Mononuclear cell (primary cell): ENCODE results near the gene CNTLN. TPM values are rescaled to one million over a fixed set of nuclear protein-coding genes. Genes with fewer than 3 reads are reported as not detected.
"Not testable (repeated sequence)": the region's sequence is repeated elsewhere in the genome, so short reads cannot be mapped to it uniquely, and the experiment has no call there.

Experiments
- H3K27me3 ChIP-seq: 2 replicates; pipeline ENCODE4 v1.6.0; 2011; ENCODE audit warnings: low read length, control low read depth; ENCODE audit not compliant: insufficient read depth
- H3K4me1 ChIP-seq: 2 replicates; pipeline ENCODE4 v1.5.1; 2011; ENCODE audit warnings: mild to moderate bottlenecking, low read length, control low read depth; ENCODE audit not compliant: insufficient read depth
- H3K4me3 ChIP-seq: 2 replicates; pipeline ENCODE4 v1.5.1; 2011; ENCODE audit warnings: mild to moderate bottlenecking, low read length, moderate library complexity
- H3K9me3 ChIP-seq: 2 replicates; pipeline ENCODE4 v1.5.1; 2011; ENCODE audit warnings: low read depth, mild to moderate bottlenecking, control low read depth, low read length
- total RNA-seq: library from RNA; depleted of rRNA; stranded (reverse); fragments of >200 nt; gene quantifications from one replicate; pipeline ENCODE4 v1.2.3, GENCODE V29; 2012

The CNTLN gene
- total RNA-seq, 1 donor, result 4.7 TPM

DNA sequence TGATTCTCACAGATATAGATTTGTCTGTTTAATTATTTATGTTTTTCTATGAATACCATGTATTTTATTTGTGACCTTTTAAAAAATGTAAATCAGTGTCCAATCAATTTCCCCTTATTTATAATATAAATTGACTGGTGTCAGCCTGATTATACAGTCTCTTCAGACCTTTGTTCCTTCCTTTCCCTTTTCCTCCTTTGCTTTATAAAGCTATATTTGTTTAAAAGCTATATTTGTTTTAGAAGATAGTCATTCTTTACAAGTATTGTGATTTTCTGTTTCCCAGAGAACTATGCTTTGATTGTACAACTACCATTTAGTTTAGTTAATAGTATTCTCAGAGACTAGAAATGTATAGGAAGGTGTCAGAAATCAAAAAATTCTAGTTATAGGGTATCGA lies 90.6 kb downstream of the CNTLN start:
- Histone ChIP-seq H3K4me3 (no peak overlapping the region), H3K4me1 (no peaks in the 10 kb centered on the region), H3K9me3 (no peaks in the 10 kb centered on the region), H3K27me3 (no peaks in the 10 kb centered on the region)

- no peaks in the 10 kb centered on the region for H3K27me3 ChIP-seq
- H3K4me3 ChIP-seq, result no peak overlapping the region
- no peaks in the 10 kb centered on the region for H3K4me1 ChIP-seq
- no peaks in the 10 kb centered on the region for H3K9me3 ChIP-seq
Observed at GRCh38 chr9:17229945-17230560, 95.2 kb downstream of the CNTLN start.

DNA sequence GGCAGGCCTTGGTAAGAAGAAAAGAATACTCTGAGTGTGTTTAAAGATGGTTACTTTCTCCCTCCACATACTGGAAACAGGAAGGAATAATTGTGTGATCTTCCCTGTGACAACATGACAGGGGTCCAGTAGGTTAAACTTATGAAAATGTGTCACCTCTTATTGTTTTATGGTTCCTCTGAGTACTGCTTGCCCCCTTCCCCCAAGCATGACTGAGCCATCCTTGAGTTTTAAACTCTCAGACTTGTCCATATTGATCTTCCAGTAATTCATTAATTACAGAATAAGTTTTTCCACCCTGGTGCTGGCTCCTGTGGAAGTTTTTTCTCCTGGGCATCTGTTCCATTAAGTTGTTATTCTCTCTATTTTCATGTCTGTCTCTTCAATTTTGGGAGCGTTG lies 95.8 kb downstream of the CNTLN start:
- Histone ChIP-seq H3K4me3 (no peak overlapping the region), H3K27me3 (no peaks in the 10 kb centered on the region), H3K4me1 (no peaks in the 10 kb centered on the region), H3K9me3 (no peaks in the 10 kb centered on the region)

- Histone ChIP-seq H3K9me3 (no peaks in the 10 kb centered on the region), H3K27me3 (no peaks in the 10 kb centered on the region), H3K4me3 (no peak overlapping the region), H3K4me1 (no peaks in the 10 kb centered on the region)
Observed at GRCh38 chr9:17236147-17236546, 101.3 kb downstream of the CNTLN start.

DNA sequence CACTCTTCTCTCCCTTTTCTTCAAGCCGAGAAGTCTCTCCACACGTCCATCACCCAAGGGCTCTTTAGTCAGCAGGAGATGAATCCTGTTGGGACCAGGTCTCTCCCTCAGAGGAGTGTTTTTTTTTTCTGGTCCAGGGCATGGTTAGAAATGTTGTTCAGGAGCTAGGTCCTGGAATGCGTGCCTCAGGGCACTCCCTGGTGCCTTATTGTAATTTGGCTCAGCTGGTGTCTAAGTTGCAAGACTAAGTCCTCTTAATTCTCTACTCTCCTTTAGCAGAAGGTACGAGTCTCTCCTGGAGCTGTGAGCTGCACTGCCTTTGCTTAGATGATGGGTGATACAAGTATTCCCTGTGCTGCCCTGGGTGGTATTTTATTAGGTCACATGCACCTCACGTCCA lies 111.9 kb downstream of the CNTLN start:
- Histone ChIP-seq H3K4me3 (no peak overlapping the region), H3K27me3 (no peaks in the 10 kb centered on the region), H3K9me3 (peaks cover 25% of the 10 kb centered on the region), H3K4me1 (no peaks in the 10 kb centered on the region)

- Histone ChIP-seq H3K4me3 (no peak overlapping the region), H3K27me3 (no peaks in the 10 kb centered on the region), H3K9me3 (peaks cover 52% of the 10 kb centered on the region), H3K4me1 (no peaks in the 10 kb centered on the region)
Observed at GRCh38 chr9:17251100-17251499, 116.3 kb downstream of the CNTLN start.

- H3K27me3 ChIP-seq, H3K4me3 ChIP-seq, H3K4me1 ChIP-seq, H3K9me3 ChIP-seq: not testable (repeated sequence)
Observed at GRCh38 chr9:17268531-17269188, 133.8 kb downstream of the CNTLN start.

- Histone ChIP-seq H3K4me3 (no peak overlapping the region), H3K9me3 (no peaks in the 10 kb centered on the region), H3K27me3 (no peaks in the 10 kb centered on the region), H3K4me1 (no peaks in the 10 kb centered on the region)
Observed at GRCh38 chr9:17269799-17270198, 135.0 kb downstream of the CNTLN start.

DNA sequence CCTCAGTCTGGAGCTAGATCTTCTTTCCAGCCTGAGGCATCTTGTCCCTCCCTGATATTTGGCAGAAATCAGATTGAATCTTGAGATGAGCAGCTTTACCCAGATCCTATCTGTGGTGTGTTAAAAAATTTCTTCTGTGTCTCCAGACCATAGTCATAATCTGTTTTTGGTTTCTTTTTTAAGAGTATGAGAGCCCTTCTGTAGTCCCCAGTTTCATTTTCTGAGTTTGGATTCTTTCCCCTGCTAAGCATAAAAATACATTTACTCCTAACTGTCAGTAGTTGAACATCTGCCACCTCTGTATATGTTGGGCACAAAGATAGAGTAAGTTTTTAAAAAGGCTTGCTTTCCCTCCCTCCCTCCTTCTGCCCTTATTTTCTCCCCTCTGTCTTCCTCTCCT lies 137.7 kb downstream of the CNTLN start:
- no peaks in the 10 kb centered on the region for H3K4me1 ChIP-seq

DNA sequence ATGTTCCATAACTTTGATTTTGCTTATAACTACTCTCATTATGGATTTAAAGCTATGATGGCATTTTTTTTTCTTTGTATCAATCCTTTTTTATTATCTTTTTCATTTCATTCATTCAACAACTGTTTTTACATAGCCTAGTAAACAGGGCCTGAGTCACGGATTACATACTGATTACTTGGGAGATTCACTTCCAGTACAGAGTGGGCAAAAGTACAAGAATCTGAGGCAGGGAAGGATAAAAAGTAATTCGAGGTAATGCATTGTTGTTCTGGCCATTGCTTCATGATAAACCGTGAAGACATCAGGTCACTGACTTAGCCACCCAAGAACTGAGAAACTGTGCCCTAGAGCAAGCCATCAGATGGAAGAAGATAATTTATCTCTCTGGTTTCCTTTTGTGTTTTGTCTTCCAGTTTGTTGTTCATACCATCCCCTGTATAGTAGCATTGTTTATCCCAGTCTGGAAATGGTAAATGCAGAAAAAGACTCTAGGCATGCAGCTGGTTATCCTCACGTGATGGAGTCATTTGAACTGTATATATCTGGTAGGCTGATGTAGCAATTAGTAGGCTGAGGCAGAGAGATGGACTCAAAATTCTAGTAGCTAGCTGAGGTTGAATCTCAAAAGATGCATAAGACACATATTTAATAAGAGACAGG lies 145.6 kb downstream of the CNTLN start:
- Histone ChIP-seq H3K27me3 (no peaks in the 10 kb centered on the region), H3K9me3 (no peaks in the 10 kb centered on the region), H3K4me1 (no peaks in the 10 kb centered on the region), H3K4me3 (no peak overlapping the region)

More for the DNA sequence above, 137.7 kb downstream of the CNTLN start:
- Histone ChIP-seq H3K9me3 (no peaks in the 10 kb centered on the region), H3K27me3 (no peaks in the 10 kb centered on the region), H3K4me3 (no peak overlapping the region)

DNA sequence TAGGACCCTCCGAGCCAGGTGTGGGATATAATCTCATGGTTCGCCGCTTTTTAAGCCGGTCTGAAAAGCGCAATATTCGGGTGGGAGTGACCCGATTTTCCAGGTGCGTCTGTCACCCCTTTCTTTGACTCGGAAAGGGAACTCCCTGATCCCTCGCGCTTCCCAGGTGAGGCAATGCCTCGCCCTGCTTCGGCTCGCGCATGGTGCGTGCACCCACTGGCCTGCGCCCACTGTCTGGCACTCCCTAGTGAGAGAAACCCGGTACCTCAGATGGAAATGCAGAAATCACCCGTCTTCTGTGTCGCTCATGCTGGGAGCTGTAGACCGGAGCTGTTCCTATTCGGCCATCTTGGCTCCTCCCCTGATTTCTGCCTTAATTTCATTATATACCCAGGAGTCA lies 155.8 kb downstream of the CNTLN start:
- H3K9me3 ChIP-seq, H3K4me3 ChIP-seq, H3K4me1 ChIP-seq, H3K27me3 ChIP-seq: not testable (repeated sequence)

DNA sequence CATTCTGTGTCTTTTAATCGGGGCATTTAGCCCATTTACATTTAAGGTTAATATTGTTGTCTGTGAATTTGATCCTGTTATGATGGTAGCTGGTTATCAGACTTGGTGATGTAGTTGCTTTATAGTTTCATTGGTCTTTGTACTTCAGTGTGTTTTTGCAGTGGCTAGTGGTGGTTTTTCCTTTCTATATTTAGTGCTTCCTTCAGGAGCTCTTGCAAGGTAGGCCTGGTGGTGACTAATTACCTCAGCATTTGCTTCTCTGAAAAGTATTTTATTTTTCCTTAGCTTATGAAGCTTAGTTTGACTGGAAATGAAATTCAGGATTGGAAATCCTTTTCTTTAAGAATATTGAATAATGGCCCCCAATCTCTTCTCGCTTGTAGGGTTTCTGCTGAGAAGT lies 156.9 kb downstream of the CNTLN start:
- H3K27me3 ChIP-seq, result no peaks in the 10 kb centered on the region
- no peak overlapping the region for H3K4me3 ChIP-seq
- no peaks in the 10 kb centered on the region for H3K9me3 ChIP-seq
- H3K4me1 ChIP-seq, result no peaks in the 10 kb centered on the region

GRCh38 chr9:17293685-17294084 lies 158.8 kb downstream of the CNTLN start:
- Histone ChIP-seq H3K27me3 (no peaks in the 10 kb centered on the region), H3K9me3 (no peaks in the 10 kb centered on the region), H3K4me1 (no peaks in the 10 kb centered on the region), H3K4me3 (no peak overlapping the region)

GRCh38 chr9:17294822-17295624 lies 160.2 kb downstream of the CNTLN start:
- no peaks in the 10 kb centered on the region for H3K9me3 ChIP-seq
- H3K4me3 ChIP-seq, result no peak overlapping the region
- no peaks in the 10 kb centered on the region for H3K27me3 ChIP-seq
- no peaks in the 10 kb centered on the region for H3K4me1 ChIP-seq

- no peak overlapping the region for H3K4me3 ChIP-seq
- H3K9me3 ChIP-seq, result no peaks in the 10 kb centered on the region
- no peaks in the 10 kb centered on the region for H3K4me1 ChIP-seq
- H3K27me3 ChIP-seq, result no peaks in the 10 kb centered on the region
Observed at GRCh38 chr9:17315341-17315740, 180.5 kb downstream of the CNTLN start.
